HepG2 (cell line): Measurements from ENCODE around the gene GUCY1A1.

ENCODE experiments used
- CTCF ChIP-seq: sonication (generic); formaldehyde crosslinking; IDR thresholded peaks from 2 replicates; pipeline ENCODE4 v1.5.0; 2020; ENCODE audit warnings: mild to moderate bottlenecking, missing genetic modification reagents, moderate library complexity
- GABPA ChIP-seq, 2 experiments: IDR thresholded peaks; 2 replicates each; pipeline ENCODE4 v1.6.1; 2011 to 2016; ENCODE audit warnings: low read depth in 2 of 2, low read length in 1 of 2, missing biosample characterization in 1 of 2, missing genetic modification characterization in 1 of 2
- REST ChIP-seq, 2 experiments: IDR thresholded peaks; 2 replicates each; pipeline ENCODE4 v1.6.1; 2011 to 2012; ENCODE audit warnings: low read length in 2 of 2, borderline replicate concordance in 1 of 2, low read depth in 1 of 2, mild to moderate bottlenecking in 1 of 2, moderate library complexity in 1 of 2
- SETDB1 ChIP-seq: sonication (generic); formaldehyde crosslinking; IDR thresholded peaks from 2 replicates; pipeline ENCODE4 v1.5.1; 2020; ENCODE audit warnings: missing genetic modification reagents, mild to moderate bottlenecking, borderline replicate concordance
- ZBTB20 ChIP-seq: sonication (generic); formaldehyde crosslinking; IDR thresholded peaks from 2 replicates; pipeline ENCODE4 v1.8.1; 2023; ENCODE audit warnings: missing genetic modification reagents, low read depth, mild to moderate bottlenecking, borderline replicate concordance
- ZNF180 ChIP-seq: sonication (generic); formaldehyde crosslinking; IDR thresholded peaks from 2 replicates; pipeline ENCODE4 v1.4.0; 2020; ENCODE audit warnings: low read depth, missing genetic modification reagents, borderline replicate concordance
- ZNF503 ChIP-seq: sonication (generic); formaldehyde crosslinking; IDR thresholded peaks from 2 replicates; pipeline ENCODE4 v1.4.0; 2020; ENCODE audit warnings: missing genetic modification reagents

GRCh38 chr4:155734951-155735350, 68.3 kb downstream of the GUCY1A1 start:
- no peak for TF ChIP-seq GABPA (IDR thresholded peaks at IDR 0.05; ENCODE audit: low read depth, low read length)
- no peak for TF ChIP-seq GABPA (CRISPR knock-in tag; IDR thresholded peaks at IDR 0.05; ENCODE audit: low read depth)
- TF ChIP-seq REST (IDR thresholded peaks at IDR 0.05; ENCODE audit: borderline replicate concordance in 1 of 2, low read depth in 1 of 2, low read length in 2 of 2), result no peak
- no peak for TF ChIP-seq CTCF (CRISPR knock-in tag)
- TF ChIP-seq ZNF503, result no peak
- TF ChIP-seq SETDB1 (CRISPR knock-in tag), result no peak
- no peak for TF ChIP-seq ZNF180 (CRISPR knock-in tag)
- TF ChIP-seq ZBTB20 (CRISPR knock-in tag), result no peak
